AG04449 (cell line): ENCODE measurements around the gene TRHDE.

Experiments
- CTCF ChIA-PET: fragments of 350-600 bp; formaldehyde crosslinking; extraction: SDS; loops from one replicate; lab custom pipeline; 2021; ENCODE audit warnings: antibody characterized with exemption; lab: Yijun Ruan, JAX
- POLR2A ChIA-PET: fragments of 400-600, 350-600 bp; formaldehyde crosslinking; extraction: SDS; loops from one replicate; lab custom pipeline; 2020; ENCODE audit warnings: antibody characterized with exemption, inconsistent platforms; lab: Yijun Ruan, JAX
- DNase-seq: peaks from one replicate; pipeline ENCODE4 v3.0.0-alpha.2; 2010; ENCODE audit warnings: low read depth, low spot score
- H3K4me3 ChIP-seq: 2 replicates; pipeline ENCODE4 v1.5.1; 2011; ENCODE audit warnings: low read depth, mild to moderate bottlenecking, control low read depth, low read length
- TF ChIP-seq, protein P1 (sequence below): IDR thresholded peaks from one replicate; pipeline ENCODE4 v1.5.1; 2011; ENCODE audit warnings: mild to moderate bottlenecking, moderate library complexity, low read length, control low read depth, inconsistent platforms; ENCODE audit not compliant: insufficient read depth; ENCODE audit errors: missing control alignments

Gene TRHDE

DNA sequence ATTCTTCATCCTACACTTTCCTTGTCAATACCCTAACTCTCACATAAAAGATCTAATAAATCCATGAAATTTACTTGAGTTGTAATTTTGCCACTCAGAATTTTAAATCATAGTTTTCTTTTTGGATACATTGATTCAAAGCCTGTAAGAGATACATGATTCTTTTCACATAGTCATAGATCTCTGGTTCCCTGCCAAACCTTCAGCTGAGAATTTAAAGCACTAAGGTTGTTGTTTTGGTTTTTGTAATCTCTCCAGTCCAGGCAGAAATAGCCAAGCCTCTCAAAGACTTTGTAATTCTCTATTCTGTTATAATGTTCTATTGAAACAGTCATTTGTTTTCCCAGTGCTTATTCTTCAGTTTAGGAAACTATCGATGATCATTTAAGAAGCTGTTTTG lies 273.9 kb downstream of the TRHDE start:
- DNase-seq: no peak
- TF ChIP-seq, protein P1, sequence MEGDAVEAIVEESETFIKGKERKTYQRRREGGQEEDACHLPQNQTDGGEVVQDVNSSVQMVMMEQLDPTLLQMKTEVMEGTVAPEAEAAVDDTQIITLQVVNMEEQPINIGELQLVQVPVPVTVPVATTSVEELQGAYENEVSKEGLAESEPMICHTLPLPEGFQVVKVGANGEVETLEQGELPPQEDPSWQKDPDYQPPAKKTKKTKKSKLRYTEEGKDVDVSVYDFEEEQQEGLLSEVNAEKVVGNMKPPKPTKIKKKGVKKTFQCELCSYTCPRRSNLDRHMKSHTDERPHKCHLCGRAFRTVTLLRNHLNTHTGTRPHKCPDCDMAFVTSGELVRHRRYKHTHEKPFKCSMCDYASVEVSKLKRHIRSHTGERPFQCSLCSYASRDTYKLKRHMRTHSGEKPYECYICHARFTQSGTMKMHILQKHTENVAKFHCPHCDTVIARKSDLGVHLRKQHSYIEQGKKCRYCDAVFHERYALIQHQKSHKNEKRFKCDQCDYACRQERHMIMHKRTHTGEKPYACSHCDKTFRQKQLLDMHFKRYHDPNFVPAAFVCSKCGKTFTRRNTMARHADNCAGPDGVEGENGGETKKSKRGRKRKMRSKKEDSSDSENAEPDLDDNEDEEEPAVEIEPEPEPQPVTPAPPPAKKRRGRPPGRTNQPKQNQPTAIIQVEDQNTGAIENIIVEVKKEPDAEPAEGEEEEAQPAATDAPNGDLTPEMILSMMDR: no peak
- ChIA-PET CTCF (no interaction called here), POLR2A (no interaction called here)
- no peak overlapping the region for H3K4me3 ChIP-seq

DNA sequence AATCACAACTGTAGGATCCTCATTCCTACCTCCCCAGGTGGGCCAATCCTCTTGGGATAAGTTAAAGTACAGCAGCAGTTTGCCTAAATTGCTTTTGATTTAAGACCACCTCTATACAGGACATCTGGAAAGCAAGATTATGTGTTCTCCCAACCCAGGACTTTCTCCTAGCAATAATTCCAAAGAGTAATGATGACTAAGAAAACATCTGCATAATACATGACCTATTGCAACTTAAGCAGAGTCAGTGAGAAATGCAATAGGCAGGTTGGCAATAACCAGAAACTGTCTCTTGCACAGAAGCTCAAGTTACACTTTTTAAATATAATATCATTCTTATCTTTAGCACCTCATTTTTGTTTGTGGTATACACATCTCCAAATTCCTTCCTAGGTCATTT lies 275.4 kb downstream of the TRHDE start:
- CTCF ChIA-PET: no interaction called here
- POLR2A ChIA-PET: no interaction called here
- no peak for DNase-seq
- no peak overlapping the region for H3K4me3 ChIP-seq
- TF ChIP-seq, protein P1: no peak

DNA sequence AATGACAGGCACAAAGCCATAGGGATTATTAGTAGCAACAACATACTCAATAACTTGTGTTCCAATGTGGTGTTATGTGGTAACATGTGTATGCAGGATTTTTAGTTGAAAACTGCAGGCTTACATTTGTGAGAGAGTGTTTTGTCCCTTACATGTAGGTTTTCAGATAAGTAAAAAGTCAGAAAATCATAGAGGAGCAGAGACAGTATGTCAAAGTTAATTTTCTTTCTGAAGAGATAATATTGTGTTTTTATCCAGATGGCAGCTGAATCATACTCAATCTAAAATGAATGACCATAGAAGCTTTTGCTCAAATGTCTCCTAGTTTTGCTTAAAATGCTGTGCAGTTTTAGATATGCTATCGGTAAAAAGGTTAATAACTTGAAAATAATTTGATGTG lies 277.0 kb downstream of the TRHDE start:
- DNase-seq: no peak
- no peak overlapping the region for H3K4me3 ChIP-seq
- ChIA-PET CTCF (no interaction called here), POLR2A (no interaction called here)
- TF ChIP-seq, protein P1: no peak

DNA sequence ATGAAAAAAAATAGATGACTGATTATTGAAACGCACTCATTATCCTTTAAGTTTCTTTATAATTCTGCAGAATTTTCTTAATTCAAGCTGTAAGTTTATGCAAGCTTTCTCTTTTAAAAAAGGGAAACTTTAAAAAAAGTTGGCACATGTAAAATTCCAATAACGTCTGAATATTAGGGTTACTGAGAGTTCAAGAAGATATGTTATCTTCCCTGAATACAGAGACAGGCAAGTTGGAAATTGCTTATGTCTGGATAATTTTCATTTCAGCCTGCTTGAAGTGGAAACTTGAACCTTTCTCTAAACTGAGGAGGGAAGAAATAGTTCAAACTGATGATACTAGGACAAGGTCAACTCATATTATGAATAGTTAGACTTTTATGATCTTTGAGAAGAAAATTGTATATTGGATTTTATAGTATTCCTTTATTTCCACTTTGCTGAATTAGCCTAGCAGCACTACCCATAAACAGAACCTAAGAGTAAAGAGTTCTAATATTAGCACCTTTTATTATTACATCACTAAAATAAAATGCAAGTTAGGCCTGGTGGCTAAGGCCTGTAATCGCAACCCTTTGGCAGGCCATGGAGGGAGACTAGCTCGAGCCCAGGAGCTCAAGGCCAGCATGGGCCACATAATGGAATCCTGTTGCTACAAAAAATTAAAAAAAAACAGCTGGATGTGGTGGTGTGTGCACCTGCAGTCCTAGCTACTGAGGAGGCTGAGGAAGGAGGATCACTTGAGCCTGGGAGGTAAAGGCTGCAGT lies 288.0 kb downstream of the TRHDE start:
- TF ChIP-seq, protein P1: no peak
- POLR2A ChIA-PET: no interaction called here
- no peak overlapping the region for H3K4me3 ChIP-seq
- DNase-seq: no peak
- CTCF ChIA-PET: no interaction called here

DNA sequence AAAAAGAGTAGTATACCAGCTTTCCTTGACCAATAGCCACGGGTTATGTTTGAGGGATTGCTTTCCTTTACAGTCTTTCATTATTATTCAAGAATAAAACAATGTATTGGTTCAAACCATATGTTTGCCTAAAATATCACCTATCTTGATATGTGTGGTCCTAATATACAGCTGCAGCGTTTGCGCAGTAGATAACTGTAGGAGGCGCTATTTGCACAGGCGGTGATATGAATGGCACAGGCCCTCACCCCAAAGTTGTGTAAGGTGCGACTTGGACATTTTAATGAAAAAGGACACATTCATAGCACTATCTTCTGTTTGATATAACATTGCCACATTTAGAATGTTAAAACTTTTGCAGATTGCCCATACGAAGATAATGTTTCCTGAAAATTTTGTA lies 298.4 kb downstream of the TRHDE start:
- POLR2A ChIA-PET: no interaction called here
- DNase-seq: no peak
- CTCF ChIA-PET: no interaction called here
- no peak overlapping the region for H3K4me3 ChIP-seq
- TF ChIP-seq, protein P1: no peak

GRCh38 chr12:72574138-72574537 lies 302.0 kb downstream of the TRHDE start:
- ChIA-PET CTCF (no interaction called here), POLR2A (no interaction called here)
- no peak overlapping the region for H3K4me3 ChIP-seq
- DNase-seq: no peak
- TF ChIP-seq, protein P1: no peak
